Right lobe of liver (tissue), 6 donors: ENCODE data around the gene GRIA3. TPM values are rescaled to one million over a fixed set of nuclear protein-coding genes. Genes with fewer than 3 reads are reported as not detected.

Experiments
- ATAC-seq, 4 donors: fragments of 200-7000 bp; cut with Tn5 transposase; one replicate each; pipeline ENCODE4 v1.9.1; 2020; ENCODE audit warnings: mild to moderate bottlenecking in 4 of 4, moderate library complexity in 4 of 4
- DNase-seq, 3 donors: peaks; one replicate each; pipeline ENCODE4 v3.0.0-alpha.2; 2020
- H3K27ac ChIP-seq, 3 donors: fragments of 200-600 bp; one replicate each; pipeline ENCODE4 v1.8.0; 2022
- H3K27me3 ChIP-seq, 2 donors: fragments of 200-600 bp; one replicate each; pipeline ENCODE4 v1.8.0; 2022
- H3K36me3 ChIP-seq, 4 donors: fragments of 200-600 bp; sonication (generic) in 1 of 4; one replicate each; pipeline versions ENCODE4 v1.5.1 to v1.8.0; 2017 to 2022; ENCODE audit warnings: control low read depth in 1 of 4
- H3K4me1 ChIP-seq, 4 donors: fragments of 200-600 bp; sonication (generic) in 1 of 4; one replicate each; pipeline versions ENCODE4 v1.5.1 to v1.8.0; 2017 to 2022; ENCODE audit warnings: control low read depth in 1 of 4
- H3K4me3 ChIP-seq, 3 donors: fragments of 200-600 bp; one replicate each; pipeline ENCODE4 v1.8.0; 2022
- H3K9me3 ChIP-seq, 4 donors: fragments of 200-600 bp; sonication (generic) in 1 of 4; one replicate each; pipeline versions ENCODE4 v1.5.1 to v1.8.0; 2017 to 2022; ENCODE audit warnings: control low read depth in 1 of 4
- POLR2A ChIP-seq: fragments of 450-650 bp; IDR thresholded peaks from one replicate; pipeline ENCODE4 v1.6.1; 2017; ENCODE audit warnings: antibody characterized with exemption, mild to moderate bottlenecking
- whole genome bisulfite sequencing: methylation state at CpG from one replicate; pipeline ENCODE4 v1.1.6; 2018; ENCODE audit warnings: low coverage, low lambda C conversion rate; ENCODE audit not compliant: insufficient coverage; ENCODE audit errors: missing lambda C conversion rate; 5-methylcytosine and 5-hydroxymethylcytosine counted together
- intact Hi-C, 2 donors: fragments of 100-400 bp; cut with DNase I; formaldehyde crosslinking; loops; one replicate each; pipeline versions ENCODE4 v1.11.2 to v1.14.1; 2022
- total RNA-seq, 6 experiments: library from RNA; depleted of rRNA in 2 of 6; stranded (reverse); fragments of >200 nt in 2 of 6; fragmentation: NEBNext Ultra II Directional in 3 of 6; extraction: Animal tissue kit (Norgen Biotek cat#: 25700) in 3 of 6; gene quantifications; one replicate each; pipeline versions ENCODE4 v1.1.0 to v1.2.4, GENCODE V29; 2016 to 2023
- TF ChIP-seq, protein P1 (sequence below), 4 donors: fragments of 200-600 bp in 3 of 4; fragments of 450-650 bp in 1 of 4; IDR thresholded peaks; one replicate each; pipeline versions ENCODE4 v1.5.1 to v1.8.0; 2016 to 2022; ENCODE audit warnings: antibody characterized with exemption in 4 of 4, mild to moderate bottlenecking in 2 of 4
- donor health status: DM: no; HTN: yes; CAD: no.
- donor health status: DM: no; HTN: no; CAD: no.
- donor health status: DM: no; HTN: no; CAD: no.
- donor health status: DM: no; HTN: yes; CAD: no.
- donor health status: DM: no; HTN: yes; CAD: no.

Gene GRIA3
- total RNA-seq, 6 experiments from 2014 or later = 0.93 to 6.4 (median 4.1) TPM

DNA sequence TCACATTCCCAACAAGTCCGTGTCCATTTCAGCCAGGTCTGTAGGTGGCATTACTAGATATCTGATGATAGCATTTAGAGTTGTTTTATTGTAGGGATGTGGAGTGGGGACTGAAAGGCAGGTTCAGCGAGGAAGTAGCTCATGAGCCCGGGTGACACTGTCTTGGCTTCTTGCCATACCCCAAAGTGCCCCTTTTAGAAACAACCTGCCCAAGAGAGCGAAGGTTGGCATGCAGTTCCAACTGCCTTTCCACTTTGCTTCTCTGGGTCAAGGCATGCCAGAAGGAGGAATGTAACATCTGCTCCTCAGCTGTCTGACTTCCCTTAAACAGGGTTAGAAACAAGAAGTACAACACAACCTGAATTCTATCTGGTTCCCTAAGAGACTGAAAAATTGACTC is 9.0 kb downstream of the GRIA3 start:
- 53% methylated on average over 4 of the region's 4 CpGs for WGBS
- DNase-seq (no peak), ATAC-seq (no peak)
- Histone ChIP-seq H3K27me3 (no peaks in the 10 kb centered on the region), H3K9me3 (no peaks in the 10 kb centered on the region), H3K27ac (no peak overlapping the region), H3K4me3 (no peak overlapping the region), H3K4me1 (no peaks in the 10 kb centered on the region), H3K36me3 (no peaks in the 10 kb centered on the region)
- intact Hi-C loops = no loop called here
- TF ChIP-seq POLR2A = no peak
- TF ChIP-seq, protein P1, sequence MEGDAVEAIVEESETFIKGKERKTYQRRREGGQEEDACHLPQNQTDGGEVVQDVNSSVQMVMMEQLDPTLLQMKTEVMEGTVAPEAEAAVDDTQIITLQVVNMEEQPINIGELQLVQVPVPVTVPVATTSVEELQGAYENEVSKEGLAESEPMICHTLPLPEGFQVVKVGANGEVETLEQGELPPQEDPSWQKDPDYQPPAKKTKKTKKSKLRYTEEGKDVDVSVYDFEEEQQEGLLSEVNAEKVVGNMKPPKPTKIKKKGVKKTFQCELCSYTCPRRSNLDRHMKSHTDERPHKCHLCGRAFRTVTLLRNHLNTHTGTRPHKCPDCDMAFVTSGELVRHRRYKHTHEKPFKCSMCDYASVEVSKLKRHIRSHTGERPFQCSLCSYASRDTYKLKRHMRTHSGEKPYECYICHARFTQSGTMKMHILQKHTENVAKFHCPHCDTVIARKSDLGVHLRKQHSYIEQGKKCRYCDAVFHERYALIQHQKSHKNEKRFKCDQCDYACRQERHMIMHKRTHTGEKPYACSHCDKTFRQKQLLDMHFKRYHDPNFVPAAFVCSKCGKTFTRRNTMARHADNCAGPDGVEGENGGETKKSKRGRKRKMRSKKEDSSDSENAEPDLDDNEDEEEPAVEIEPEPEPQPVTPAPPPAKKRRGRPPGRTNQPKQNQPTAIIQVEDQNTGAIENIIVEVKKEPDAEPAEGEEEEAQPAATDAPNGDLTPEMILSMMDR (IDR thresholded peaks at IDR 0.05) = no peak

DNA sequence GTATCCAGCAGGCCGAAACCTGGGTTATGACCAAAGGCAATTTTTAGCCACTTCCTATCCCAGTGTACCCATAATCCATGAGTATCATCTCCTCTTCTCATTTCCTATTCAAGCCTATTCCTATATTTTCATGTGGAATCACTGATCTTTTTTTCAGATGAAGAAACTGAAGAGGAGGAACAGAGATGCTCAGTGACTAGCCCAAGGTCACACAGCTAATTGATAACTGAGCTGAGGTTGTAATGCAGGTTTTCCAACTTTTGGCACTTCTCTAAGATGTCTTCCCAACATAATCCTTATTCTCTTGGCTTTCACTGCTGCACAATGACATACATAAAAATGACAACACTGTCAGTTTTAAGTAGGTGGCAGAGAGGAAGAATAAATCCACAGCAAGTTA is 15.3 kb downstream of the GRIA3 start:
- intact Hi-C loops = no loop called here
- 67% methylated on average over 1 of the region's 1 CpG for WGBS

DNA sequence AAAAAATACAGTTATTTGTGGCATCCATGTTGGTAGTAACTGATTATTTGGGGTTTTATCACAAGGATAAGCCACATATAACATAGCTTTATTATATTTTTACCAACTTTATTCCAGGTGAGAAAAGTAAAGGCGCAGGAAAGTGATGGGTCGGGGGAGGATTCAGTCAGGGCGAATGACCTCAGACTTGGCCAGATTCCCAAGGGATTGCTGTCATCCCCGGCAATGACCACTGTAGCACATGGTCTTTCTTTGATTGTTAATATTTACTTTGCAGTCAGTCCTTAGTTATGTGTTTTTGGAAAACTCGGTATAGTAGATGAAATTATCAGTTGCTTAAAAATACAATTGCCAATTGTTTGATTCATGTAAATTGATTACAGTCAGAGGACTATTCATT is 17.6 kb downstream of the GRIA3 start:
- intact Hi-C loops = no loop called here
- H3K36me3 ChIP-seq = no peaks in the 10 kb centered on the region
- no peak overlapping the region for H3K27ac ChIP-seq
- WGBS = 27% methylated on average over 5 of the region's 5 CpGs
- H3K9me3 ChIP-seq = no peaks in the 10 kb centered on the region
- no peak overlapping the region for H3K4me3 ChIP-seq
- peaks cover 0 to 3% of the 10 kb centered on the region in 2 donors for H3K27me3 ChIP-seq
- DNase-seq = peak in 2 of 3 donors; percentile 44 to 47
- peak; percentile 70 to 96 (median 77) for ATAC-seq
- H3K4me1 ChIP-seq = no peaks in the 10 kb centered on the region
- TF ChIP-seq, protein P1 (IDR thresholded peaks at IDR 0.05) = no peak
- no peak for TF ChIP-seq POLR2A

More for the DNA sequence above, 15.3 kb downstream of the GRIA3 start:
- no peaks in the 10 kb centered on the region for H3K9me3 ChIP-seq
- DNase-seq = no peak
- H3K4me3 ChIP-seq = no peak overlapping the region
- ATAC-seq = no peak
- no peak overlapping the region for H3K27ac ChIP-seq
- H3K4me1 ChIP-seq = no peaks in the 10 kb centered on the region
- no peaks in the 10 kb centered on the region for H3K36me3 ChIP-seq
- peaks cover 0 to 3% of the 10 kb centered on the region in 2 donors for H3K27me3 ChIP-seq
- TF ChIP-seq POLR2A = no peak
- TF ChIP-seq, protein P1 (IDR thresholded peaks at IDR 0.05) = no peak

DNA sequence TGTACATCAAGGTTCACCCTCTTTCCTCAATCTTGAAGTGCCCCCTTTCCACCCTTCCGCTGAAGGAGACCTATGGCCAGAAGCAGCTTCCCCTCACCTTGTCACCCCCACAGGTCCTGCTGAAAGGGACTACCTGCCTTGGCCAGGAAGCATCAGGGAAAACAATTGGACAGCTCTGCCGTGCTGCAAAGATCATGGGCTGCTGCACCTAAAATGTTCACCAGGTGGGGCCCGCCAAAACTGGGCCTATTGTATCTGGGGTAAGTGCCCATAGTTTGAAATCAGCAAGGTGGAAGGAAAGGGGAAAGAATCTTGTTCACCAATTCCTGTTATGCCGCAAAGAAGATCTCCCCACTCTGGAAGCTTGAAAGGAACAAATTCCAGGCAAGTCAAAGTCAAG is 18.4 kb downstream of the GRIA3 start:
- intact Hi-C loops = no loop called here
- no peaks in the 10 kb centered on the region for H3K9me3 ChIP-seq
- no peak for ATAC-seq

More for the DNA sequence above, 18.4 kb downstream of the GRIA3 start:
- Histone ChIP-seq H3K27ac (no peak overlapping the region), H3K27me3 (peaks cover 0 to 3% of the 10 kb centered on the region in 2 donors), H3K36me3 (no peaks in the 10 kb centered on the region), H3K4me1 (no peaks in the 10 kb centered on the region), H3K4me3 (no peak overlapping the region)
- 71% methylated on average over 3 of the region's 4 CpGs for WGBS
- no peak for DNase-seq
- no peak for TF ChIP-seq POLR2A
- TF ChIP-seq, protein P1 (IDR thresholded peaks at IDR 0.05) = no peak
